Stimulated activated CD4-positive, alpha-beta T cell treated with anti-CD3 and anti-CD28 coated beads, TNF-alpha, amount 100 ng/mL, for 1 hour (primary cell): ENCODE results near the gene GLIPR1.
"Not testable (repeated sequence)": the region's sequence is repeated elsewhere in the genome, so short reads cannot be mapped to it uniquely, and the experiment has no call there.

Experiments
- DNase-seq, 3 donors: peaks; one replicate each; pipeline ENCODE4 v3.0.0-alpha.2; 2020; ENCODE audit warnings: low read depth in 3 of 3, low spot score in 1 of 3

The GLIPR1 gene

GRCh38 chr12:75480469-75480949, at the start of gene GLIPR1:
TSS of gene GLIPR1 (plus strand) at chr12:75480755. CDS start at chr12:75480881, 126 bp downstream.
- DNase-seq, result peak; percentile 32 to 50 (median 48)

DNA sequence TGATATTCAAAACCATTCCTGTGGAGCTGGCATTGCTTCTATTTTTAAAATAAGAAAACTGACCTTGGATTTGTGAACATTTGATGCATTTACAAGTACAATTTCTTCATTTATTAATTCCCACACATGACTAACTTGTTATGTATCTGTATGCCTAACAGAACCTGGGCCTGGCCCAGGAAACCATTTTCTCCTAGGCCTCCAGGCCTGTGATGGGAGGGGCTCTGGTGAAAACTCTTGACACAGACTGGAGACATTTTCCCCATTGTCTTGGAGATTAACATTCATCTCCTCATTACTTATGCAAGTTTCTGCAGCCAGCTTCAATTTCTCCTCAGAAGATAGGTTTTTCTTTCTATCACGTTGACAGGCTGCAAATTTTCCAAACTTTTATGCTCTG, 47.6 kb upstream of the GLIPR1 start:
- DNase-seq, result no peak

GRCh38 chr12:75437564-75437963, 43.0 kb upstream of the GLIPR1 start:
- DNase-seq, result no peak

DNA sequence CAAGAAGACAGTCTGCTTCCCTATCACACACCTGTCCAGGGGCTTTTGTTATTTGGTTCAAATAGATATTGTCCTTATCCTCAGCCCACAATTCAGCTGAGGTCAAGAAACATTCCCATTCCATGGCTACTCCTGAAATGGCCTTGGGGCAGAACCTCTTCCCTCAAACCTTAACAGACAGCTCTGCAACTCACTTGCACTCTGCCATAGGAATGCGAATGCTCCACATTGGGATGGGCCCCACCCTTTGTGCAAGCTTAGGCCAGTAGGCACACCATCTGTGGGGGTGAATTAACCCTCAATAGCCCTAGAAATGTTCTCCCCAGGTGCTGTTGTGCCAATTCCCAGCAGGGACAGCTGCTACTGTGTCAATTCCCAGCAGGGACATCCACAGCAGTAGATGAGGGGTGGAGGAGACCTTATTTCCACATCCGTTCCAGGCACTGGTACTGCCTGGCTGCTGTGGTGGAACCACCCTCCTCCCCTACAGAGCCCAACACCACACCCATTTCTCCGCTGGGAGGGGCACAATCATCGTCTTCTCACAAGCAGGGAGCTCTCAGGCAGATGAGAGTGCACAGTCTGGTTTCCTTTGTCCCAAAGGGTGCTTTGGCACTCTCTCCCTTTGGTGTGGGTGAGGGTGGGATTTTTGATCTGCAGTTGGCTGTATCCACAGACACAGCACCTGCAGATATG, 42.3 kb upstream of the GLIPR1 start:
- no peak for DNase-seq

GRCh38 chr12:75439048-75439447, 41.5 kb upstream of the GLIPR1 start:
- no peak for DNase-seq

DNA sequence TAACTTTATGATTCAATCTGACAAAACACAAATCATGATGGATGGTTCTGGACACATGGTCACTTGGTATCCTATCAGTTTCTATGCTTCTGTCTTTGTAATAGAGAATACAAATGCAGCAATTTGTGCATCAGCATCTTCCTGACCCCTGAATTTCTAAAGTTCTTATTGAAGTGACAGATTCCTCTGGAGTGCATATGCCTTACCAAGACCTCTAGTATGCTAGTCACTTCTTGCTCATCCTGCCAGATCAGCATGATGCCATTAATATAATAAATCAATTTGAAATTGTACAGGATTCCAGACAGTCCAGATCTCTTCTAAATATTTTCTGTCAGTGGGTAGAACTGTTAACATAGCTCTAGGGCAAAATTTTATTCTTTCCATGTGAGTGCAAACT, 40.6 kb upstream of the GLIPR1 start:
- DNase-seq, result no peak

- DNase-seq, result not testable (repeated sequence)
These were observed 38.7 kb upstream of the GLIPR1 start for GRCh38 chr12:75441687-75442449.

DNA sequence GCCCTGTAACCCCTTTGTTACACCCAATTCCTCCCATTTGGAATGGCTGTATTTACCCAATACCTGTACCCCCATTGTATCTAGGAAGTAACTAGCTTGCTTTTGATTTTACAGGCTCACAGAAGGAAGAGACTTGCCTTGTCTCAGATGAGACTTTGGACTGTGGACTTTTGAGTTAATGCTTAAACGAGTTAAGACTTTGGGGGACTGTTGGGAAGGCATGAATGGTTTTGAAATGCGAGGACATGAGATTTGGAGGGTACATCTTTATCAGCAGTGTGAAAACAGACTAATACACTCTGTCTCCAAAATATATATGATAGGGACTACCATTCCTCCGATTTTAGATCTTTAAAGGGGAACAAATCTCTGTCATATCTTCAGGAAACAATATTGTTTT, 38.1 kb upstream of the GLIPR1 start:
- DNase-seq, result not testable (repeated sequence)

GRCh38 chr12:75443709-75444108, 36.8 kb upstream of the GLIPR1 start:
- DNase-seq, result no peak

DNA sequence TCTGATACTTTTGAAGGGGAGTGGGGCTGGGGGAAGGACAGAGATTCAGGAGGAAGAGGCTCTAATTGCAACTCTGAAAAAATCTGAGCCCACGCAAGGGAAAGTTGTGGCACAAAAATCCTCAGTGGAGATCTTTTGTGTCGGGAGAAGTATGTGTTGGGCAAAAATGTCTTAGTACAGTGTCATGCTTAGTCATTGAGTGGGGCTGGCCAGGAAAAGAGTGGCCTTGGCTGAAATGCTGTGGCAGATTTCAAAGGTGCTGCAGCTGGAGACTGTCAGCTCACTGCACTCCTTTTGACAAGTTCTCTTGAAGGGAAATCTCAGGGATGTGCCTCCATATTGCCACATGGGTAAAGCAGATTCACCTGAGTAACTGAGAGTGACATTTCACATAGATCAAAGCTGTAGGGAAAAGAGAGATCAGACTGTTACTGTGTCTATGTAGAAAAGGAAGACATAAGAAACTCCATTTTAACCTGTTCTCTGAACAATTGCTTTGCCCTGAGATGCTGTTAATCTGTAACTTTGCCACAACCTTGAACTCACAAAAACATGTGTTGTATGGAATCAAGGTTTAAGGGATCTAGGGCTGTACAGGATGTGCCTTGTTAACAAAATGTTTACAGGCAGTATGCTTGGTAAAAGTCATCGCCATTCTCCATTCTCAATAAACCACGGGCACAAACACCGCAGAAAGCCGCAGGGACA, 36.0 kb upstream of the GLIPR1 start:
- DNase-seq, result no peak

DNA sequence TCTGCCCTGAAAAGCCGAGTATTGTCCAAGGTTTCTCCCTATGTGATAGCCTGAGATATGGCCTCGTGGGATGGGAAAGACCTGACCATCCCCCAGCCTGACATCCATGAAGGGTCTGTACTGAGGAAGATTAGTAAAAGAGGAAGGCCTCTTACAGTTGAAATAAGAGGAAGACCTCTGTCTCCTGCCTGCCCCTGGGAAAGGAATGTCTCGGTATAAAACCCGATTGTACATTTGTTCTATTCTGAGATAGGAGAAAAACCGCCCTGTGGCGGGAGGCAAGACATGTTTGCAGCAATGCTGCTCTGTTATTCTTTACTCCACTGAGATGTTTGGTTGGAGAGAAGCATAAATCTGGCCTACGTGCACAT, 35.4 kb upstream of the GLIPR1 start:
- DNase-seq, result not testable (repeated sequence)

GRCh38 chr12:75446857-75447256, 33.7 kb upstream of the GLIPR1 start:
- DNase-seq, result no peak

- no peak for DNase-seq
These were observed 32.7 kb upstream of the GLIPR1 start for GRCh38 chr12:75447691-75448393.

DNA sequence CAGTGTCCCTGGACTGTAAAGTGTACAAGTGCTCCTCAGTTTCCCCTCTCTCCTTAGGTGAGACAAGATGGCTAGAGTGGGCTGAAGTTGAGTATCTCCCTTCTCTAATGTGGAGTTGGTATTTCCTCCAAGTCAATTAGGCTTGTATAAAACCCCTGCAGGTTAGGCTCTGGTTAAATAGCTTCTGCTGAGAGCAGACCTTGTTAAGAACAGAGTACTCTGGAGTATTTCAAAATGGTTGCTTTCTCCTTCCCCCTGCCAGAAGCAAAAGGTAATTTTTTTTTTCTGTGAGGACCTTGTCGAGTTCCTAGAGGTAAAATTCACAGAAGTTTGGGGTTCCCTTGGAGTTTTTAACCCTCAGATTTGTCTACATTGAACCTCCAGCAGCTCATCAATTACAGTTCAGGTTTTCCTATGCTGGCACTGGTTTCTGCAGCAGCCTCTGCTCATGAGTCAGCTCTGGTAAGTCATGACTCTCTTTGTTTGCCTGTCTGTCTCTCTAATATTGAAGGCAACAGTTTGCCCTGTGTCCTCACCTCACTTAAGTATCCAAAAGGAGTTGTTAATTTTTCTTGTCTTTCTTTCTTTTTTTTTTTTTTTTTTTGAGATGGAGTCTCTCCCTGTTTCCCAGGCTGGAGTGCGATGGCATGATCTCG, 27.8 kb upstream of the GLIPR1 start:
- no peak for DNase-seq

DNA sequence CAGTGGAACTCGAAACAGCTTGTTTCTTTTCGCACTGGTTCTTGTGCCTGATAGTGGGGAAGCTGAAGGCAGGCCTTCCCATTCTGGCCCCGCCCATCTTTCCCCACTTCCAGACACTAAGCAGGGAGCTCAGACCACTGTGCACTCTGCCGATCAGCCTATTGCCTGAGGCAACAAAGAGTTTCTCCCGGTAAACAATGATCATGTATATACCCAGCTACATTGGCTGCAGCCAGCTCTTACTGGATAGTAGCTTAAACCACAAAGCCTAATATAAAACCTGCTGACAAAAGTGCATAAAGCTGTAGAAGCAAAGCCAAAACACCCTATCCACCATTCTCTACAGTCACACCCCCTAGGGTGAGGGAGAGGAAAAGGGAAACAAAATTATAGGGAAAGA, 24.7 kb upstream of the GLIPR1 start:
- DNase-seq, result no peak

- no peak for DNase-seq
These were observed 23.4 kb upstream of the GLIPR1 start for GRCh38 chr12:75457191-75457590.

DNA sequence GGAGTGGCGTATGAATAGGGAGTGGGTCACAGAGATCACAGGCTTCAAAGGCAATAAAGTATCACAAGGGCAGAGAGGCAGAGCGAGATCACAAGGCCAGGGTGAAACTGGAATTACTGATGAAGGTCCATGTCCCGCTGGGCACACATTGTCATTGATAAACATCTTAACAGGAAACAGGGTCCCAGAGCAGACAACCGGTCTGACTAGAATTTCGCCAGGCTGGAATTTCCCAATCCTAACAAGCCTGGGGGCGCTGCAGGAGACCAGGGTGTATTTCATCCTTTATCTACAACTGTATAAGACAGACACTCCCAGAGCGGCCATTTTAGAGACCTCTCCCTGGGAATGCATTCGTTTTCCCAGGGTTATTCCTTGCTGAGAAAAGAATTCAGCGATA, 22.7 kb upstream of the GLIPR1 start:
- DNase-seq, result not testable (repeated sequence)

GRCh38 chr12:75459755-75460154, 20.8 kb upstream of the GLIPR1 start:
- DNase-seq, result no peak

- DNase-seq, result no peak
These were observed 20.4 kb upstream of the GLIPR1 start for GRCh38 chr12:75460204-75460603.
